ENCODE measurements around the gene CCT8L2.
"Not testable (repeated sequence)": the region's sequence is repeated elsewhere in the genome, so short reads cannot be mapped to it uniquely, and the experiment has no call there.

DNA sequence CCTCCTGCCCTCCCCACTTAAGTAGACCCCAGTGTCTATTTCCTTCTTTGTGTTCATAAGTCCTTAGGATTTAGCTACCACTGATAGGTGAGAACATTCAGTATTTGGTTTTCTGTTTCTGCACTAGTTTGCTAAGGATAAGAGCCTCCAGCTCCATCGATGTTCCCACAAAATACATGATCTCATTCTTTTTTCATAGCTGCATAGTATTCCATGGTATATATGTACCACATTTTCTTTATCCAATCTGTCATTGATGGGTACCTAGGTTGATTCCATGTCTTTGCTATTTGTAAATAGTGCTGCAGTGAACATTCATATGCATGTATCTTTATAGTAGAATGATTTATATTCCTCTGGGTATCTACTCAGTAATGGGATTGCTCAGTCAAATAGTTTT is 42.8 kb upstream of the CCT8L2 start:
- TF ChIP-seq, protein P1, sequence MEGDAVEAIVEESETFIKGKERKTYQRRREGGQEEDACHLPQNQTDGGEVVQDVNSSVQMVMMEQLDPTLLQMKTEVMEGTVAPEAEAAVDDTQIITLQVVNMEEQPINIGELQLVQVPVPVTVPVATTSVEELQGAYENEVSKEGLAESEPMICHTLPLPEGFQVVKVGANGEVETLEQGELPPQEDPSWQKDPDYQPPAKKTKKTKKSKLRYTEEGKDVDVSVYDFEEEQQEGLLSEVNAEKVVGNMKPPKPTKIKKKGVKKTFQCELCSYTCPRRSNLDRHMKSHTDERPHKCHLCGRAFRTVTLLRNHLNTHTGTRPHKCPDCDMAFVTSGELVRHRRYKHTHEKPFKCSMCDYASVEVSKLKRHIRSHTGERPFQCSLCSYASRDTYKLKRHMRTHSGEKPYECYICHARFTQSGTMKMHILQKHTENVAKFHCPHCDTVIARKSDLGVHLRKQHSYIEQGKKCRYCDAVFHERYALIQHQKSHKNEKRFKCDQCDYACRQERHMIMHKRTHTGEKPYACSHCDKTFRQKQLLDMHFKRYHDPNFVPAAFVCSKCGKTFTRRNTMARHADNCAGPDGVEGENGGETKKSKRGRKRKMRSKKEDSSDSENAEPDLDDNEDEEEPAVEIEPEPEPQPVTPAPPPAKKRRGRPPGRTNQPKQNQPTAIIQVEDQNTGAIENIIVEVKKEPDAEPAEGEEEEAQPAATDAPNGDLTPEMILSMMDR (IDR thresholded peaks at IDR 0.05; ENCODE audit: low read length), result not testable (repeated sequence)
- TF ChIP-seq EZH2 (IDR thresholded peaks at IDR 0.05; ENCODE audit: borderline replicate concordance, low read length), result not testable (repeated sequence)

All from OCI-LY1 (cell line).